Keratinocyte (primary cell): ENCODE results near the gene SAMD4A. TPM values are rescaled to one million over a fixed set of nuclear protein-coding genes. Genes with fewer than 3 reads are reported as not detected.

Experiments used
- DNase-seq: peaks from one replicate; pipeline ENCODE4 v3.0.0-alpha.2; 2011; ENCODE audit warnings: low read depth, missing footprints, low spot score
- FAIRE-seq: peaks from 2 replicates; lab custom pipeline; 2011; peaks lifted over from hg19 to GRCh38; lab: Jason Lieb, UNC
- H2AFZ ChIP-seq: 2 replicates; pipeline ENCODE4 v1.6.0; 2012; ENCODE audit warnings: low read length, control low read depth, inconsistent platforms; ENCODE audit not compliant: control insufficient read depth
- H3K27ac ChIP-seq: 2 replicates; pipeline ENCODE4 v1.5.1; 2011; ENCODE audit warnings: low read length; ENCODE audit not compliant: control insufficient read depth, insufficient read depth
- H3K27me3 ChIP-seq: 3 replicates; pipeline ENCODE4 v1.6.0; 2011; ENCODE audit warnings: low read length; ENCODE audit not compliant: control insufficient read depth, insufficient read depth; ENCODE audit errors: extremely low read depth
- H3K36me3 ChIP-seq, 2 experiments: 2 replicates in 1 of 2; 3 replicates in 1 of 2; pipeline ENCODE4 v1.5.1; 2011; ENCODE audit warnings: low read length in 2 of 2, mild to moderate bottlenecking in 1 of 2; ENCODE audit not compliant: control insufficient read depth in 2 of 2, insufficient read depth in 2 of 2; ENCODE audit errors: extremely low read depth in 1 of 2
- H3K4me1 ChIP-seq: 3 replicates; pipeline ENCODE4 v1.5.1; 2011; ENCODE audit warnings: low read length; ENCODE audit not compliant: control insufficient read depth, insufficient read depth; ENCODE audit errors: extremely low read depth
- H3K4me2 ChIP-seq: 3 replicates; pipeline ENCODE4 v1.6.0; 2011; ENCODE audit warnings: low read depth, low read length; ENCODE audit not compliant: control insufficient read depth, insufficient read depth; ENCODE audit errors: extremely low read depth
- H3K4me3 ChIP-seq, 3 experiments: fragments of 200-600 bp in 1 of 3; sonication (generic) in 1 of 3; 2 replicates in 2 of 3; 3 replicates in 1 of 3; pipeline ENCODE4 v1.5.1; 2011 to 2016; ENCODE audit warnings: low read length in 3 of 3, mild to moderate bottlenecking in 3 of 3, control low read depth in 2 of 3, inconsistent platforms in 1 of 3, low read depth in 1 of 3, mixed read lengths in 1 of 3, mixed run types in 1 of 3, moderate library complexity in 1 of 3; ENCODE audit not compliant: control insufficient read depth in 2 of 3, insufficient read depth in 2 of 3; ENCODE audit errors: extremely low read depth in 1 of 3
- H3K79me2 ChIP-seq: 2 replicates; pipeline ENCODE4 v1.6.0; 2012; ENCODE audit warnings: low read length; ENCODE audit not compliant: control insufficient read depth, insufficient read depth
- H3K9ac ChIP-seq: 3 replicates; pipeline ENCODE4 v1.6.0; 2011; ENCODE audit warnings: low read length; ENCODE audit not compliant: control insufficient read depth, insufficient read depth; ENCODE audit errors: extremely low read depth
- H3K9me1 ChIP-seq: 3 replicates; pipeline ENCODE4 v1.6.0; 2011; ENCODE audit warnings: low read length; ENCODE audit not compliant: control insufficient read depth, insufficient read depth; ENCODE audit errors: extremely low read depth
- H3K9me3 ChIP-seq: 2 replicates; pipeline ENCODE4 v1.5.1; 2012; ENCODE audit warnings: low read depth, low read length; ENCODE audit not compliant: control insufficient read depth
- H4K20me1 ChIP-seq: 3 replicates; pipeline ENCODE4 v1.6.0; 2011; ENCODE audit warnings: low read length; ENCODE audit not compliant: control insufficient read depth, insufficient read depth; ENCODE audit errors: extremely low read depth
- CTCF ChIP-seq, 3 experiments: IDR thresholded peaks in 1 of 3; conservative IDR thresholded peaks in 1 of 3; optimal IDR thresholded peaks in 1 of 3; 2 replicates in 2 of 3; 3 replicates in 1 of 3; pipeline versions ENCODE3 to v1.5.1; 2011; ENCODE audit warnings: low read length in 3 of 3, mild to moderate bottlenecking in 3 of 3, moderate library complexity in 2 of 3, control low read depth in 1 of 3, inconsistent platforms in 1 of 3; ENCODE audit not compliant: insufficient read depth in 2 of 3; ENCODE audit errors: extremely low read depth in 1 of 3
- EZH2 ChIP-seq: IDR thresholded peaks from one replicate; pipeline ENCODE4 v1.6.1; 2012; ENCODE audit warnings: inconsistent platforms, mild to moderate bottlenecking, low read length, moderate library complexity
- dilution Hi-C: fragments of 300-500 bp; cut with MboI; formaldehyde crosslinking; loops from one replicate; pipeline ENCODE4 v1.7.0; 2020; ENCODE audit warnings: low sequenced_read_pairs; ENCODE audit not compliant: extremely low pct_ligation_motif_present
- polyA plus RNA-seq, 5 experiments: library from polyadenylated mRNA; depleted of rRNA in 3 of 5; stranded (reverse) in 3 of 5; stranded (forward) in 1 of 5; unstranded in 1 of 5; fragments of >200 nt; gene quantifications; 1 replicate in 1 of 5; 2 replicates in 3 of 5; 3 replicates in 1 of 5; pipeline versions ENCODE4 v1.2.1 to v1.2.3, GENCODE V29; 2011 to 2012; ENCODE audit warnings: missing spikeins in 2 of 5, low read depth in 1 of 5, low replicate concordance in 1 of 5

The SAMD4A gene
- polyA plus RNA-seq, 1 donor (not counting 4 experiments of a cell fraction or from before 2014, with no cell fraction given): 16.2 TPM

- Histone ChIP-seq H3K9me3 (no peaks in the 10 kb centered on the region), H3K9ac (no peak overlapping the region), H3K36me3 (no peaks in the 10 kb centered on the region), H3K79me2 (no peaks in the 10 kb centered on the region), H3K4me2 (no peak overlapping the region), H3K27ac (no peak overlapping the region), H3K9me1 (no peaks in the 10 kb centered on the region), H3K4me3 (no peak overlapping the region), H3K4me1 (no peaks in the 10 kb centered on the region), H3K27me3 (no peaks in the 10 kb centered on the region), H2AFZ (no peak overlapping the region), H4K20me1 (no peaks in the 10 kb centered on the region)
- dilution Hi-C loops: no loop called here
- TF ChIP-seq CTCF (optimal IDR thresholded peaks at IDR 0.05 in 1 of 3, IDR thresholded peaks at IDR 0.05 in 1 of 3, conservative IDR thresholded peaks at IDR 0.05 in 1 of 3; ENCODE audit: extremely low read depth in 1 of 3, insufficient read depth in 2 of 3, low read length in 3 of 3) (no peak), EZH2 (no peak)
- no peak for DNase-seq
- FAIRE-seq: no peak
Measured at GRCh38 chr14:54549862-54550261, 17.1 kb upstream of the SAMD4A start.

GRCh38 chr14:54550514-54550913, 16.4 kb upstream of the SAMD4A start:
- dilution Hi-C loops: no loop called here
- no peaks in the 10 kb centered on the region for H4K20me1 ChIP-seq
- H3K27me3 ChIP-seq: no peaks in the 10 kb centered on the region
- H3K9me1 ChIP-seq: no peaks in the 10 kb centered on the region
- H3K9ac ChIP-seq: no peak overlapping the region
- no peaks in the 10 kb centered on the region for H3K79me2 ChIP-seq
- no peak overlapping the region for H3K4me2 ChIP-seq
- H3K9me3 ChIP-seq: no peaks in the 10 kb centered on the region
- H3K27ac ChIP-seq: no peak overlapping the region
- no peak for DNase-seq
- TF ChIP-seq EZH2 (no peak), CTCF (optimal IDR thresholded peaks at IDR 0.05 in 1 of 3, IDR thresholded peaks at IDR 0.05 in 1 of 3, conservative IDR thresholded peaks at IDR 0.05 in 1 of 3; ENCODE audit: extremely low read depth in 1 of 3, insufficient read depth in 2 of 3, low read length in 3 of 3) (no peak)
- H3K4me3 ChIP-seq: no peak overlapping the region
- no peak for FAIRE-seq
- H2AFZ ChIP-seq: no peak overlapping the region
- H3K36me3 ChIP-seq: no peaks in the 10 kb centered on the region
- H3K4me1 ChIP-seq: no peaks in the 10 kb centered on the region
